Stimulated activated CD4-positive, alpha-beta T cell treated with anti-CD3 and anti-CD28 coated beads, Interleukin-1b, Interleukin-23, amount 100 ng/mL, for 1 hour (primary cell): ENCODE results near the gene SMPD2.

Source experiments
- DNase-seq, 2 donors: peaks; one replicate each; pipeline ENCODE4 v3.0.0-alpha.2; 2020; ENCODE audit warnings: low read depth in 2 of 2

The SMPD2 gene

GRCh38 chr6:109447087-109447486 lies 6.6 kb downstream of the SMPD2 start:
- no peak for DNase-seq

- no peak for DNase-seq
Measured at GRCh38 chr6:109447878-109448555, 7.5 kb downstream of the SMPD2 start.

- no peak for DNase-seq
Measured at GRCh38 chr6:109448615-109449014, 8.1 kb downstream of the SMPD2 start.

GRCh38 chr6:109449064-109449794 lies 8.7 kb downstream of the SMPD2 start:
- no peak for DNase-seq

- no peak for DNase-seq
Measured at GRCh38 chr6:109449795-109450673, 9.5 kb downstream of the SMPD2 start.

GRCh38 chr6:109450801-109451200 lies 10.3 kb downstream of the SMPD2 start:
- DNase-seq: no peak

GRCh38 chr6:109451376-109451775 lies 10.9 kb downstream of the SMPD2 start:
- DNase-seq: no peak

GRCh38 chr6:109452181-109452580 lies 11.7 kb downstream of the SMPD2 start:
- DNase-seq: no peak

- no peak for DNase-seq
Measured at GRCh38 chr6:109453156-109453555, 12.6 kb downstream of the SMPD2 start.

- DNase-seq: no peak
Measured at GRCh38 chr6:109453594-109454495, 13.3 kb downstream of the SMPD2 start.

GRCh38 chr6:109454496-109455436 lies 14.2 kb downstream of the SMPD2 start:
- DNase-seq: peak in 1 of 2 donors; percentile 38

- peak in 1 of 2 donors; percentile 41 for DNase-seq
Measured at GRCh38 chr6:109455437-109456110, 15.1 kb downstream of the SMPD2 start, which contains the start of gene MICAL1. Gene MICAL1 (minus strand): TSS chr6:109455772. CDS start chr6:109454196, 1,576 bp downstream.

GRCh38 chr6:109456111-109456583 lies 15.6 kb downstream of the SMPD2 start:
- DNase-seq: no peak

GRCh38 chr6:109456710-109457561 lies 16.4 kb downstream of the SMPD2 start:
- no peak for DNase-seq

GRCh38 chr6:109457562-109457996 lies 17.1 kb downstream of the SMPD2 start:
- DNase-seq: no peak

GRCh38 chr6:109458774-109459531 lies 18.4 kb downstream of the SMPD2 start:
- no peak for DNase-seq

- no peak for DNase-seq
Measured at GRCh38 chr6:109460161-109460829, 19.8 kb downstream of the SMPD2 start.
